ENCODE data around the gene STAG1.
"Not testable (repeated sequence)": the region's sequence is repeated elsewhere in the genome, so short reads cannot be mapped to it uniquely, and the experiment has no call there.

Gene STAG1

DNA sequence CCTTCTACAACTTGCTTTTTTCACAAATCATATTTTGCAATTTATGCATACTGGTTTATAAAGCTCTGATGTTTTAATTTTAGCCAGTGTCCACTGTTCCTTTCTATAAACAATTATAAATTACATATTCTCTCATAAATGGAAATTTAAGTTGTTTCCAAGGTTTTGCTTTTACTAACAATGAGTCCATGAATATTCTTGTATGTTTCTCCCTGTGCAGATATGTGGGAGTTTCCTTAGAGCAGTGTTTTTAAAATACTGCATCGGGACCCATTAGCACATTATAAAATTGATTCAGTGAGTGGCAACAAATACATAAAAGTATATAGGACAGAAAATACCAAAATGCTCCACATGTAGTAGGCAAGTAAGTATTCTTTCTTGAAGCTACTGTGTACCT, 266.4 kb downstream of the STAG1 start:
- H2BK120ac ChIP-seq (ENCODE audit: insufficient read depth, low read length, poor library complexity): no peak overlapping the region
- WGBS (ENCODE audit: extremely low coverage, insufficient coverage, insufficient read length): no CpG with 5 or more reads among the region's 1 CpG

DNA sequence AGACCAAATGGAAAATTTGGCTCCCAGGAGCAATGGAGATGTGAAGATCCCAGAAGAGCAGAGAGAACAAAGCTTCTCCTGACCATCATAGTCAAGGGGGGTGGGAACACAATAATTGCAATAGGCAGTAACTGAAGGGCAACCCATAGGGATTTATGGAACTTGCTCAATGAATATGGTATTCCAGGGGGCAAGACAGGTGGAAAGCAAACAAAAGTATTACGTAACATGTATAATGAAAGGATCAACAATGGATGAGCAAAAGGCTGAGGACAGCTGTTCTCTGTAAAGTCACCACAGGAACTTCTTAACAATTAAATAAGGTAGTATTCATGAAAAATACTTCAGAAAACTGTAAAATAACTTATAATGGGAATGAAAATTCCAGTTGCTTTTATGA, 275.9 kb downstream of the STAG1 start:
- Histone ChIP-seq H3K9me3 (ENCODE audit: insufficient read depth, low read depth, low read length) (no peaks in the 10 kb centered on the region), H3K23ac (ENCODE audit: low read length) (no peak overlapping the region), H3K27ac (ENCODE audit: low read depth, low read length) (no peak overlapping the region), H4K8ac (ENCODE audit: low read depth, low read length) (no peak overlapping the region), H3K36me3 (ENCODE audit: control insufficient read depth in 1 of 2, insufficient read depth in 2 of 2, low read length in 2 of 2) (peaks cover 0 to 3% of the 10 kb centered on the region in 2 experiments), H2BK5ac (ENCODE audit: low read depth, low read length, poor library complexity) (no peak overlapping the region), H3K27me3 (ENCODE audit: insufficient read depth, low read length) (no peaks in the 10 kb centered on the region), H3K4me3 (ENCODE audit: low read depth, low read length) (no peak overlapping the region), H2BK120ac (ENCODE audit: insufficient read depth, low read length, poor library complexity) (no peak overlapping the region), H3K79me2 (ENCODE audit: control insufficient read depth, insufficient read depth, low read length, poor library complexity) (no peaks in the 10 kb centered on the region), H3K14ac (ENCODE audit: low read length) (no peak overlapping the region), H4K12ac (ENCODE audit: low read depth, low read length) (no peak overlapping the region), H3K18ac (ENCODE audit: low read length) (no peak overlapping the region), H3K9ac (ENCODE audit: low read length) (no peak overlapping the region), H3K4me1 (ENCODE audit: control insufficient read depth in 1 of 2, insufficient read depth in 2 of 2, low read length in 2 of 2) (no peaks in the 10 kb centered on the region), H3K4ac (ENCODE audit: low read depth, low read length) (no peak overlapping the region), H3K4me2 (ENCODE audit: low read length) (no peak overlapping the region), H2AK5ac (ENCODE audit: low read length) (no peak overlapping the region), H3K79me1 (ENCODE audit: low read length) (no peaks in the 10 kb centered on the region), H2AFZ (ENCODE audit: insufficient read depth, low read length, poor library complexity) (no peak overlapping the region), H2BK12ac (ENCODE audit: low read length) (no peak overlapping the region), H4K91ac (ENCODE audit: low read depth, low read length) (no peak overlapping the region)
- no CpG with 5 or more reads among the region's 1 CpG for WGBS (ENCODE audit: extremely low coverage, insufficient coverage, insufficient read length)
- DNase-seq: no peak

More for the DNA sequence above, 266.4 kb downstream of the STAG1 start:
- H3K14ac ChIP-seq (ENCODE audit: low read length): no peak overlapping the region
- H3K27me3 ChIP-seq (ENCODE audit: insufficient read depth, low read length): no peaks in the 10 kb centered on the region
- no peak overlapping the region for H2BK5ac ChIP-seq (ENCODE audit: low read depth, low read length, poor library complexity)
- H3K9me3 ChIP-seq (ENCODE audit: insufficient read depth, low read depth, low read length): no peaks in the 10 kb centered on the region
- no peak overlapping the region for H2AK5ac ChIP-seq (ENCODE audit: low read length)
- DNase-seq: no peak
- H3K4me1 ChIP-seq (ENCODE audit: control insufficient read depth in 1 of 2, insufficient read depth in 2 of 2, low read length in 2 of 2): no peaks in the 10 kb centered on the region
- H2AFZ ChIP-seq (ENCODE audit: insufficient read depth, low read length, poor library complexity): no peak overlapping the region
- H4K12ac ChIP-seq (ENCODE audit: low read depth, low read length): no peak overlapping the region
- no peak overlapping the region for H3K27ac ChIP-seq (ENCODE audit: low read depth, low read length)
- H3K4ac ChIP-seq (ENCODE audit: low read depth, low read length): no peak overlapping the region
- H4K91ac ChIP-seq (ENCODE audit: low read depth, low read length): no peak overlapping the region
- H3K4me3 ChIP-seq (ENCODE audit: low read depth, low read length): no peak overlapping the region
- no peak overlapping the region for H3K18ac ChIP-seq (ENCODE audit: low read length)
- H3K36me3 ChIP-seq (ENCODE audit: control insufficient read depth in 1 of 2, insufficient read depth in 2 of 2, low read length in 2 of 2): no peaks in the 10 kb centered on the region
- H4K8ac ChIP-seq (ENCODE audit: low read depth, low read length): no peak overlapping the region
- no peak overlapping the region for H3K4me2 ChIP-seq (ENCODE audit: low read length)
- no peak overlapping the region for H3K9ac ChIP-seq (ENCODE audit: low read length)
- H3K23ac ChIP-seq (ENCODE audit: low read length): no peak overlapping the region
- H3K79me2 ChIP-seq (ENCODE audit: control insufficient read depth, insufficient read depth, low read length, poor library complexity): no peaks in the 10 kb centered on the region
- H3K79me1 ChIP-seq (ENCODE audit: low read length): no peaks in the 10 kb centered on the region
- H2BK12ac ChIP-seq (ENCODE audit: low read length): no peak overlapping the region

DNA sequence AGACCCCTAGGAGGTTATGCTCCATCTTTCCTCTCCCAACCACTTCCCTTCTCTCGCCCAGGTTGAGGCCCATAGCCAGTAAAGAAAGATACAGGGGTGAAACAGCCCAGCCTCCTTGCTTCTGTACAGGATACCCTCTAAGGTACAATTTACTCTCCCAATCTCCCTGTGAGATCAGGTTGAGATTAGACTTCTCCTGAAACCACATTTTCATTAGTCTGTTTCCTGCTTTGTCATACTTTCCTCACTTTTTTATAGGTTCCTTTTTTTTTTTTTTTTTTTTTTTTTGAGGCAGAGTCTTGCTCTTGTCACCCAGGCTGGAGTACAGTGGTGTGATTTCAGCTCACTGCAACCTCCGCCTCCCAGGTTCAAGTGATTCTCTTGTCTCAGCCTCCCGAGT, 277.3 kb downstream of the STAG1 start:
- H3K79me1 ChIP-seq (ENCODE audit: low read length); H3K4me3 ChIP-seq (ENCODE audit: low read depth, low read length); H3K79me2 ChIP-seq (ENCODE audit: control insufficient read depth, insufficient read depth, low read length, poor library complexity); H4K12ac ChIP-seq (ENCODE audit: low read depth, low read length); H3K4me2 ChIP-seq (ENCODE audit: low read length); H3K23ac ChIP-seq (ENCODE audit: low read length); H3K4ac ChIP-seq (ENCODE audit: low read depth, low read length); H3K9me3 ChIP-seq (ENCODE audit: insufficient read depth, low read depth, low read length); H3K9ac ChIP-seq (ENCODE audit: low read length); H3K4me1 ChIP-seq (ENCODE audit: control insufficient read depth in 1 of 2, insufficient read depth in 2 of 2, low read length in 2 of 2); DNase-seq; H3K36me3 ChIP-seq (ENCODE audit: control insufficient read depth in 1 of 2, insufficient read depth in 2 of 2, low read length in 2 of 2); H4K8ac ChIP-seq (ENCODE audit: low read depth, low read length); H2AK5ac ChIP-seq (ENCODE audit: low read length); H3K18ac ChIP-seq (ENCODE audit: low read length); H3K27me3 ChIP-seq (ENCODE audit: insufficient read depth, low read length); H3K27ac ChIP-seq (ENCODE audit: low read depth, low read length); H2BK12ac ChIP-seq (ENCODE audit: low read length); H4K91ac ChIP-seq (ENCODE audit: low read depth, low read length); H3K14ac ChIP-seq (ENCODE audit: low read length); H2BK5ac ChIP-seq (ENCODE audit: low read depth, low read length, poor library complexity); H2AFZ ChIP-seq (ENCODE audit: insufficient read depth, low read length, poor library complexity); H2BK120ac ChIP-seq (ENCODE audit: insufficient read depth, low read length, poor library complexity): not testable (repeated sequence)
- WGBS (ENCODE audit: extremely low coverage, insufficient coverage, insufficient read length): no CpG with 5 or more reads among the region's 3 CpGs

DNA sequence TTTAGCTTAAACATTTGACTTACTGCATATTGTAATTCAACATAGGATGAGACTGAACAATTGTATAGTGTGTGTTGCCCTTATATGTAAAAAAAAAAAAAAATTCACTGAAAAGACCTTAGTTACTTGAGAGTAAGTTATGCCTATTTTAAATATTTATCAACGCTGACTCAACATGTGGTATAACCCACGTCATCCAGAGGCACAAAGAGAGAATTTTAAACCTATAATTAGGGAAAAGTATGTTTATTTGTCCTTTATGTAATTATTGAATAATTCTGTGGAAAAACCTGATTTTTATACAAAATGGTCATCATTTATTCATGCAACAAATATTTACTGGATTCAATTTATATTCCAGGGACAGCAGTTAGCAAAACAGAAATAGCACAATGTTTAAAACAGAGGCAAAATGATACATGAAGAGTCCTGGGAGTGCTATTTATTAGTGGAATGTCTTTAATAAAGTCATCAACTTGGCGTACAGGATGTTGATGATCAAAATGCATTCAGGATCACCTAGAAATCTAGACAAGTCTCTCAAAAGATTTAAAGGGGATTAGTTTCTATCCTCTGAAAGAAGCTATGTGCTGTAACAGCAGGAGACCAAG, 278.4 kb downstream of the STAG1 start:
- Histone ChIP-seq H3K27ac (ENCODE audit: low read depth, low read length) (no peak overlapping the region), H4K8ac (ENCODE audit: low read depth, low read length) (no peak overlapping the region), H3K4ac (ENCODE audit: low read depth, low read length) (no peak overlapping the region), H3K79me1 (ENCODE audit: low read length) (no peaks in the 10 kb centered on the region), H3K79me2 (ENCODE audit: control insufficient read depth, insufficient read depth, low read length, poor library complexity) (no peaks in the 10 kb centered on the region), H3K4me2 (ENCODE audit: low read length) (no peak overlapping the region), H3K27me3 (ENCODE audit: insufficient read depth, low read length) (no peaks in the 10 kb centered on the region), H2BK120ac (ENCODE audit: insufficient read depth, low read length, poor library complexity) (no peak overlapping the region), H3K36me3 (ENCODE audit: control insufficient read depth in 1 of 2, insufficient read depth in 2 of 2, low read length in 2 of 2) (peaks cover 0 to 3% of the 10 kb centered on the region in 2 experiments), H3K4me1 (ENCODE audit: control insufficient read depth in 1 of 2, insufficient read depth in 2 of 2, low read length in 2 of 2) (no peaks in the 10 kb centered on the region), H2AFZ (ENCODE audit: insufficient read depth, low read length, poor library complexity) (no peak overlapping the region), H3K23ac (ENCODE audit: low read length) (no peak overlapping the region), H3K14ac (ENCODE audit: low read length) (no peak overlapping the region), H4K91ac (ENCODE audit: low read depth, low read length) (no peak overlapping the region), H2BK12ac (ENCODE audit: low read length) (no peak overlapping the region), H2BK5ac (ENCODE audit: low read depth, low read length, poor library complexity) (no peak overlapping the region), H4K12ac (ENCODE audit: low read depth, low read length) (no peak overlapping the region), H3K9me3 (ENCODE audit: insufficient read depth, low read depth, low read length) (no peaks in the 10 kb centered on the region), H3K18ac (ENCODE audit: low read length) (no peak overlapping the region), H2AK5ac (ENCODE audit: low read length) (no peak overlapping the region), H3K9ac (ENCODE audit: low read length) (no peak overlapping the region), H3K4me3 (ENCODE audit: low read depth, low read length) (no peak overlapping the region)
- WGBS (ENCODE audit: extremely low coverage, insufficient coverage, insufficient read length): no CpG with 5 or more reads among the region's 3 CpGs
- no peak for DNase-seq

Data from trophoblast cell (in vitro differentiated cells and primary cell).